ENCODE results near the gene ATG9A.

Gene ATG9A

DNA sequence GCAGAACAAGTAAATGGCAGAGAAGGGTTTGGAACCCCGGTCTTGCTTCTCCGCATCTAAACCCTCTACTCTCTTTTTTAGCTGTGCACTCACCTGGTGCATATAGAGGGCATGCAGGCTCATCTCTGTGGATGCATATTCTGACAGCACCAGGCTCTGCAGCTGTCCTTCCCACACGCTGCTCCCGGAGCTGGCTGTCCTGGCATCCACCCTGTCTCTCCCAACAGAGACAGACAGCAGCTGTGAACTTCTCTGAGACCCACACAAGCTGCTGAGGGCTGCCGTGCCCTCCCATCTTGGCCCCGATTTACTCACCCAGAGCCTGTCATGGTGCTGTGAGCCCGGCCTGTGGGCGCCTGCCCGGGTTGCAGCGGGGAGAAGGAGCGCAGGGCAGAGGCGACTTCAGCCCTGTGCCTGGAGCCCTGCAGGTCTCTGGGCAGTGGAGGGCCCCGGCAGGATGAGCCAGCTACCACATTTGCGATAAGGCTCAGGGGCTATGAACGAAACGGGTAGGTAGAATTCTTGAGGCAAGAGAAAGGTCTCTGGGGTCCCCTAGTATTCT lies 7.4 kb downstream of the ATG9A start:
- no peak for FAIRE-seq

DNA sequence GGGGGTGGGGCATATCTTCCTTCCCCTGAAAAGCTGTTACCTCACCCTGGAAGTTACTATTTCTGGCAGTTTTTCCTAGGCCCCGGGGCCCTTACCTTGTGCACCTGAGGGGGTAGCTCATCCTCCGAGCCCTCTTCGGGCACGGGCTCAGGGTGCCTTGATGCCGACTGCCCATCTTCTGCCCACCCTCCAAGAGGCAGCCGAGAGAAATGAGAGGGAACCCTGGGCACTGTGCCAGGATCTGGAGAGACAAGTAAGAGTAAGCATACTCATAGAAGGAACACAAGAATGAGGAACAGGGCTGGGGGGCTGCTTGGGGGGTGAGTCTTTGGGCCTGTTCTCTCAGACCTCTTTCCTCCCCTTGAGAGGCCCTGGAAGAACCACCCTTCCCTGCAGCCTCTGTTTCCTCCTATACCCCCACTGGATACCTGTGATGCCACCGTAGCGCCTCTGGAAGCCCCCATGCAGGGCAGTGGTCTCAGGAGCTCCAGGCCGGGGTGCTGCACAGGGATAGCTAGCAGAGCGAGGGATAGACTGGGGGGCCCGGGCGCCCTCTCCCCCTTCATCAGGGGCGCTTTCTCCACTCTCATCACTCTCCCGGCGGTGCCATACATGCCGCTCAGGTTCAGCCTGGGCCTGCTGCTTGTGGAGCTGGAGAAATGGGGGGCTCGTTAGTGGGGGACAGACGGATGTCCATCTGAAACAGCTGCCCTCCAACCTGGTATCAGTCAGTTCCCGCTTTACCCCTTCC lies 8.6 kb downstream of the ATG9A start:
- no peak for FAIRE-seq

DNA sequence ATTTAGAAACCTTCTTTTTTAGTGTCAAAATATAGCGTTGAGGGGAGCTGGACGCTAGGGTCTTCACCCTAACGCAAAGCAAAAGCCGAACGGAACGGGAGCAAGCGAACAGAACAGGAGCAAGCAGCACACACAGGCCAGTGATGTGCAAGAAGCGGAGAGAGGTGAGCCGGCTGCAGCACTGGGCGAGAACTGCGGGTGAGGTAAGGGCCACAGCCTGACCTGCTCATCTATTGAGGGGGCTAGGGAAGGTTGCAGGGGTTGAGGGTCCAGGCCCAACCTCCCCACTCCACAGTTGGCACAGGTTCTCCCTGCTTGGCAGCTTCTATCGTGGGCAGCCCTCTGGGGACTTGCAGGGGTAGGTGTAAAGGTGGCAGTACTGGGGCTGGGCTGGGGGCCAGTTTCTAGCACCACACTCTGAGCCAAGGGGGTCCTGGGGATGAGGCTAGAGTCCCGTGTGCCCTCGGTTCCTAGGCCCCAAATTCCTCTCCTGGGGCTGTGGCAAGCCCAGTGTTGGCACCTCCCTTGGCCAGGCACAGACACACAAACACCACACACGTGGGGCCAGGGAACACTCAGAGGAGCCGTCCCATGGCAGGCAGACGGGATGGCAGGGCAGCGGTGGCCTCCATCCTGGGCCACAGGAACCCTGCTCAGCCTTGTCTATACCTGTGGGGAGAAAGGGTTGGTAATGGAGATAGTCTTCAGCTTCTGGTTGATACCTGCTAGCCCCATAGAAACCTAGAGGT lies 9.5 kb downstream of the ATG9A start:
- no peak for FAIRE-seq

DNA sequence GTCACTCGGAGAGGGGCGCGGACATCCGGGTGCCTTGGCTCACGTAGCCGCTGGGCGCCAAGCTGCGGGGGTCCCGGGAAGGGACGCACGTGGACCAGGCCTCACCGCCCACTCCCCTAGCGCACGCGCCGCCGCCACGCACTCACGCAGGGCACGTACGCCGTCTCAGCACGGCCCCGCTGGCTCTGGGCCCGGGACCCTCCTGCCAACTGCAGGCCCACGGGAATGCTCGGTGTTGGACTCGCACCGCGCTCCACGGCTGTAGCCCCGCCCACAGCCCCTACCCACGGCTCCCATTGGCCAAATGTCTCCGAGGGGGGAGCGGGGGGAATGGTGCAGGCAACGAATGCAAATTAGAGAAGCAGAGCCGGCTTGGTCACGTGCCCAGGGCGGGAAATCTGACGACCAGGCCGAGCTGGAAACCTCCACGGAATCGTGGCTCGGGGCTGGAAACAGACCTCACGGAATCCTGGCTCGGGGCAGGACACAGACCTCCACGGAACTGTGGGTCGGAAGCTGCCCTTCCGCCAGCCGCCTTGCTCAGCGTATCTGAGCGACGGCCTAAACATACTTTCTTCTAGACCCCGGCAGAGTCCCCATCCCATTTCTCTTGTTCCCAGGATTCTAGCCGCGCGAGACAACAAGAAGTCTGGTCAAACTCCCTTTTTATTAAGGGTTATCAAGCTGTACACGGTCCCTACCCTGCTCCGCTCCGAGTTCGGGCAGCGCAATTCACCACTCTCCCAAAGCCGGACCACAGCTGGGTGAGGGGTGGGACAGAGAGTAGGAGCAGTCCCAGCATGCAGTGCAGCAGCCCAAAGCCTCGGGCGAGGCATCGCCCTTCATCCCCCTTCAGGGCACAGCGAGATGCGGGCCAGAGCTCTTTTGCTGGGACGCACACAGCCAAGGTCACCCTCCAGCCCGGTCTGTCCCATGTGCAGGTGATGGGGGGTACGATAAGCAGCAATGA lies 10.4 kb downstream of the ATG9A start, which contains the start of gene ABCB6:
Gene ABCB6 (minus strand): TSS at position 227 of the 970 bp plus-strand sequence. CDS start 285 bp downstream, outside the sequence.
- no peak for FAIRE-seq

DNA sequence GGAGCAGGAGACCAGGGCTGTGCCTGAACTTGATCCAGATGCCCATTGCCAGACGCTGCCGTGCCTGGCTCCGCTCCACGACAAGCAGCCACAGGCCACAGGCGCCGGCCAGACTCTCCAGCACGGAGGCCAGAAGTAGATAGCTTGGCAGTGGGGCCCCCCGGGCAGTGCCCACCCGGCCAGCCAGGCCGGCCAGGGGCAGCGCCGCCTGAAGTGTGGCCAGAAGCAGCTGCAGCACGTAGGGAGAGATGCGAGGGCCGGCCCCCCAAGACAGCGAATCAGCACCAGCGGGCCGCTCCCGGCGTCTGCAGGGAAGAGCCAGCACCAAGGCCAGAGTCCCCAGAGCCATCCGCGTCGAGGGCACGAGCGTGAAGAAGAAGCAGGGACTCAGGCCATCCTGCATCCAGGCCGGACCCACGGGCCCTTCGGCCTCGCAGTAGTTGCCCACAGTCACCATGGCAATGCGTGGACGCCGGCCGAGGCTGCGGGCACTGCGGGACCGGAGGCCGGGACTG lies 11.2 kb downstream of the ATG9A start:
- no peak for FAIRE-seq

DNA sequence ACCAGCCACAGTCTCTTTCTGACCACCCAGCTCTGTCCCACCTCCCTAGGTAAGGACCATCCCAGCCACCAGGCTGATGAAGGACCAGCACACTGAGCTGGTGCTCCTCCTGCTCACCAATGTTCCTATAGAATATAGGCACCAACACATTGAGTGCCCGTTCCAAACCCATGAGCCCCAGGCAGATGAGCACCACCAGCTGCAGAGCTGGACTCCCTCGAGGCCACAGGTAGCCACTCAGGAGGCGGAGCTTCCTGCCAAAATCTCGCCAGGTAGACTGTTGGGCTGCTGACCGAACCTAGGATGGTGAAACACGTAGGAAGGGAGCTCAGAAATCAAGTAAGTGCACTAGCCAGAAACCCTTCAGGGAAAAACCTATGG lies 12.9 kb downstream of the ATG9A start:
- FAIRE-seq, result no peak

DNA sequence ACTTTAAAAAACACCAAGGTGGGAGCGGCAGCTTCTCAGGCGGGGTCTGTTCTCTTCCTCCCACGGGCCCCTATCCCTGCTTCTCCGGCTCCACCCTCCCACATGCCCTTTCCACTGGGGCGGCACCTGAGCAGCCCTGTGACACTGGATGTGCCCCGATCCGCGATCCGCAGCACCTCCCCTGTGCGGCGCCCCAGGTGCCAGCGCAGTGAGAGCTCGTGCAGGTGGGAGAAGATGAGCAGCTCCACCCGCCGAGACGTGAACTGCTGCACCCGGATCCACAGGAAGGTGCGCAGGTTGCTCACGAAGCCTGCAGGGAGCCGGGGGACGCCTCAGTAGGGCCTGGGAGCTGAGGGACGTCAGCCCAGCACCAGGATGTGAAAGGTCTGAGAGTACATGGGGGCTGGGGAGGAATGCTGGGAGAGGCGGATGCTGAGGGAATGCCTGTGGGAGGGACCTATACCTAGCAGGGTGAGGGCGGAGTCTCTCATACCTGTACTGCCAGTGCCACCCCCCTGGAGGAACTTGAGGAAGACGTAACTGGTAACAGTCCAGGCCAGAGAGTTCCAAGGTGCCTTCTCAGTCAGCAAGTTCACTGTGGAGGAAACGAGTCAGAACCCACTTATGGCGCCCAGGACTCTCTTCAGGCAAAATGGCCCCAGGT lies 13.4 kb downstream of the ATG9A start:
- FAIRE-seq, result no peak

DNA sequence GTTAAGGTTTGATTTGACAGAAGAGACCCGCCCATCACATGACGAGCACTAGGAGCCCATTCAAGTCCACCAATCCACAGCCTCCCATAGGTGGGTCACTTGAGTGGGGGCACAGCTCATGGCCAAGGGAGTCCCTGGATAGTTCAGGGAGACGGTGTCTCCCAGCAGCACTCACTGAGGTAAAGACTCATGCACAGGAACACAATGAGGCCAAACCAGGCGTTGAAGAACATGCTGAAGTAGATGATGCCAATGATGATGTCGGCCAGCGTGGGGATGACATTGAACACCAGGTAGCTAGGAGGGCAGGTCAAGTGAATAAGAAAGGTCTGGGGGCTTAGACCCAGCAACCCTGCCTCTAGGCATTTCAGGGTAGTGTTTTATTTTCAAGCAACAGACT lies 14.7 kb downstream of the ATG9A start:
- FAIRE-seq, result no peak

DNA sequence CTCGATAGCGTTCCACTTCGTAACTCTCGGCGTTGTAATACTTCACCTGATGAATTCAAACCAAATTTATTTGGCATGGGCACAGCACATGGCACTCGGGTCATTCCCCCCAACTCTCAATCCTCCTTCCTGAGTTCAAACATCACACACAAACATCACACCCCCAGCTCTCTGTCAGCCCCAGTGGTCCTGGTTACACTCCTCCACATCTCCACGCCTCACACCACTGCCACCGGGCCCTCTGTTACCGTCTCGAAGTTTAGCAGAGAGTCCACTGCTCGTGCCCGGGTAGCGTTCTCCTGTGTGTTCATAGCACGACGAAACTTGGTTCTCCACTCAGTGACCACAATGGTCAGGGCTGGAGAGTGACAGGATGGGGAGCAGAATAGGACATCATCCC lies 15.3 kb downstream of the ATG9A start:
- FAIRE-seq, result no peak

DNA sequence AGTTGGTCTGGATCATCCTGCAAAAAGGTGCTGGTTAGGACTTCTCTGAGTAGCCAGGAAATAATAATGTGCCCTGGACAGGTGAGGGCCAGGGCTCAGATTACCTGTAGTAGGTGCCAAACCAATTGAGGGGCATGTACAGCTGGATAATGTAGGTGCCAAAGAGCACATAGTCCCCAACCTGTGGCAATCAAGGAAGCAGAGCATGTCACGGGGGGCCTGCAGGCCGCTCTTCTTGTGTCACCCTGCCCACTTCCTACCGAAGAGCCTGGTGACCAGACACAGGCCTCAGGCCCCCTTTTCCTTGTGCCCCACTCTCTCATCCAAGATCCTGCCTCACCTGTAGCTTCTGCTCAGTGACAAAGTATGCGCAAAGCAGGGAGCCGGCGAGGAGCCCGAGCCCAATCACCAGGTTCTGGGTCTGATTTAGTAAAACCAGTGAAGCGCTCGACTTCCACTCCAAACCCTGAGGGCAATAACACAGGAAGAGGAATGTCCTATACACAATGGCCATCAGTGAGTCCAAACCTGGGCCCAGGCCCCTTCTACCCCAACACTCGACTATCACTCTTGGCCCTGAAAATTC lies 15.9 kb downstream of the ATG9A start:
- FAIRE-seq, result no peak

DNA sequence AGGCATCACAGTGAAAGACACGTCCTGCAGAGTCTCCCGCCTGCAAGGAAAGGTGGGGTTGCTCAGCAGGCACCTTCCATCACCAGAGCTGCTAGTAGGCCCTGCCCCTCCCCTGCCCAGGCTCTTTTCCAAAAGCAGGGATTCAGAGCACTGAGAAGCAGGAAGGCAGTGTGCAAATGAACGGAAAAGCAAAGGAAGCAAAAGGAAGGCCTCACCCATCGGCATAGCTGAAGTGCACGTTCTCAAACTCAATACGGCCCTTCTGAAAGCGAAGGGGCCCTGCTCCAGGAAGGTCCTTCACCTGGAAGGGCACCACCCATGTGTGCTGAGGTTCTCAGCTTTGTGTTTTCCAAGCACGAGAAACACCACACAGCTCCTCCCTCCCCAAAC lies 16.4 kb downstream of the ATG9A start:
- FAIRE-seq, result no peak

DNA sequence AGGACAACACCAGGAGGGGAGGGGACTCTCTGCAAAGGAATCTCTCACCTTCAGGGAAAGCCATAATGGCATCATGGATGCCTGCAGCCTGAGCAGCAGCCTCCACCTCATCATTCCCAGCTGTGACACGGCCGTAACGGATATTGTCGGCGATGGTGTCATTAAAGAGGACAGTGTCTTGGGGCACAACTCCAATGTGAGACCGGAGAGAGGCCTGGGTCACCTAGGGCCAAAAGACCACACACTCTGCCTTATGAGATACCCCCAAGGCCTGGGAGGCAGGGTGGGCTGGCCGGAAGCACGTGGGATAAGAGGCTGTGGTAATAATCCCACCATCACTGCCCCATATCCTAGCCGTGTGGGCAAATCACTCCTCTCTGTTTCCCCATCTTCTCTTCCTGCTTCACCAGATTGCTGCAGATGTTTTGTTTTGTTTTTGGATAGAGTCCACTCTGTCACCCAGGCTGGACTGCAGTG lies 18.5 kb downstream of the ATG9A start:
- no peak for FAIRE-seq

DNA sequence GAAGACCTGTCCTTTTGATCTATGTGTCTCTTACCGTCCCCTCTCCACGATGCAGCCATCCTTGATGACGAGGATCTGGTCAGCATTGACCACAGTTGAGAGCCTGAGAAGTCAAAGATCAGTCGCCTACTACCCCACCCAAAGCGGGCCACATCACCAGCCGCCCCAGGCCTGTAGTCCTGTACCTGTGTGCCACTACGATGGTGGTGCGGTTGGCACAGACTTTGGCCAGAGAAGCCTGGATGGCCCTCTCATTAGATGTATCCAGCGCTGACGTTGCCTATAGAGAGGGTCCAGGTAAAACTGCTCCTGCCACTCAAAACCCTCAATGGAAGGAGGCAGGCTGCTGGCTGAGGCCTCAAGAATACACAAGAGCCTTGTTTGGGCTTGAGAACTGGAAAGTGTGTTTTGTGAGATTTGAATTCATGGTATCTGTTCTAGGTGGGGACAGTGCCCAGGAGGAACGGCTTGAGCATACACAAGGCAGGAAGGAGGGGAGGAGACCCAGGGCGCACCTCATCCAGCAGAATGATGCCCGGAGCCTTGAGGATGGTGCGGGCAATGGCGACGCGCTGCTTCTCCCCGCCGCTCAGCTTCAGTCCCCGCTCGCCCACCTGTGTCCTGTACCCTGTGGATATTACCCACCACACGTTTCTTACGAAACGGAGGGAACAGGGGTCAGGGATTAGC lies 19.1 kb downstream of the ATG9A start:
- FAIRE-seq, result no peak

DNA sequence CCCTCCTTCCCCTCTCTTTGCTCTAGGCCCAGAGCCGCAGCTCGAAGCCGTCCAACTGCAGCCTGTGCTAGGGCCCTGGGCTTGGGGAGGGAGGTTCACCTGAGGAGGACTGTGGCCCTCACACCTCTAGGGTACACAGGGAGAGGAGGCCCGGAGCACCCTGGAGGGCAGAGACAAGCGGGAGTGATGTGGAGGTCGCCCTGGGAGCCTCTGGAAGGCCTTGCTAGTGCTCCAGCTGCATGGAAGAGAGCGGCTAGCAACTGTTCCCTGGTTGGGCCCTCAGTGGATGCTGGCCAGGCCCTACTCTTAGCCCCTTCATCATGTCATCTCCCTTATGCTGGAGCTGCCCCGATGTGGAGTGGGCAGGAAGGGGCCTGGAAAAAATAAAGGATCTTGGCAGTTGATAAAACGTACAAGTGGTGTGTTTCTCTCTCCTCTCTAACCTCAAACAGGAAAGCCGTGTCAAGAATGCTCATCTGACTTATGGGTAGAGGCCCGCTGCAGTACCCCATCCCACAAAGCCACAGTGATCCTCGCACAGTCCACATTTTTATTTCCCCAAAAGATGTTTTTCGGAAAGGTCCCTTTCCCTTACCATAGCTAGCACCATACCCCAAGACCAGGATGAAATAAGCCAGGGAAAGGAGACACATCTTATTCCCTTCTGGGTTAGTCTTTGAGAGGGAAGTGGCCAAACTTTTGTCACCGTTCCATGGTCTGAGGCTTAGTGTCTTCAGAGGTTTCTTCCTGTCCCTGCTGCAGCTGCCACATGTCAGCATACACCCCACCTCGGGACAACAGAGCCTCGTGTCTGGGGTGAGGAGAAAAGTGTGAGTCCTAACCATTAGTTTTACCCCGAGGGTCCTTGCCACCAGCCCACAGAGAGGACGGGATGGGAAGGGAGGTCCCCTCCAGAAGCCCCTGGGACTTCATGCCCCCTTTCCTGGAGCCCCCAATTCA lies 19.9 kb downstream of the ATG9A start:
- no peak for FAIRE-seq

DNA sequence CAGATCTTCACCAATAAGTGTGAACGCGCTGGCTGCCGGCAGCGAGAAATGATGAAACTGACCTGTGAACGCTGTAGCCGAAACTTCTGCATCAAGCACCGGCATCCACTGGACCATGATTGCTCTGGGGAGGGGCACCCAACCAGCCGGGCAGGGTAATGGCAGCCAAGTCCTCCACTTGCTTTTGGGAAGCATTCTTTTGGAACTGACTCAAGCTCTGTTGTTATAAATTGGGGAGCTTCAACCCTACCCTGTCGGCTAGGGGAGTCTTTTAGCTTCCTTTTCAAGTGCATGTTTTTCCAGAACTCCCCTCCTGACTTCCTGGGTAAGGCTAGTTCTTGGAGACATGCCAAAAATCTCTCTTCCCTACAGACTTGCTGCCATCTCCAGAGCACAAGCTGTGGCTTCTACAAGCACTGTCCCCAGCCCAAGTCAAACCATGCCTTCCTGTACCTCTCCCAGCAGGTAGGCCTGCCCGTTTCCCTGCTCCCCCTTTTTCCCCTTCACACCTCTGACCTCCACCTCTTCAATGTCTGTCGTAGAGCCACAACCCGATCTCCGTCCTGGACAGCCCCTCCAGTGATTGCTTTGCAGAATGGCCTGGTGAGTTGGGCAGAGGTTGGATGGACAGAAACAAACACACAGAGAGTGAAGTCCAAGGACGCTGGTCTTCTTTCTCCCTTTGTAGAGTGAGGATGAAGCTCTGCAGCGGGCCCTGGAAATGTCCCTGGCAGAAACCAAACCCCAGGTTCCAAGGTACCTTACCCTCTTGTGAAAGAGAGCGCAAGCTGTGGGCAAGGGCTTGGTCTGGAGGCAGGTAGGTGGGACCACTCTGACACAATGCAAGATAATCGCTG lies 21.3 kb downstream of the ATG9A start:
- no peak for FAIRE-seq

DNA sequence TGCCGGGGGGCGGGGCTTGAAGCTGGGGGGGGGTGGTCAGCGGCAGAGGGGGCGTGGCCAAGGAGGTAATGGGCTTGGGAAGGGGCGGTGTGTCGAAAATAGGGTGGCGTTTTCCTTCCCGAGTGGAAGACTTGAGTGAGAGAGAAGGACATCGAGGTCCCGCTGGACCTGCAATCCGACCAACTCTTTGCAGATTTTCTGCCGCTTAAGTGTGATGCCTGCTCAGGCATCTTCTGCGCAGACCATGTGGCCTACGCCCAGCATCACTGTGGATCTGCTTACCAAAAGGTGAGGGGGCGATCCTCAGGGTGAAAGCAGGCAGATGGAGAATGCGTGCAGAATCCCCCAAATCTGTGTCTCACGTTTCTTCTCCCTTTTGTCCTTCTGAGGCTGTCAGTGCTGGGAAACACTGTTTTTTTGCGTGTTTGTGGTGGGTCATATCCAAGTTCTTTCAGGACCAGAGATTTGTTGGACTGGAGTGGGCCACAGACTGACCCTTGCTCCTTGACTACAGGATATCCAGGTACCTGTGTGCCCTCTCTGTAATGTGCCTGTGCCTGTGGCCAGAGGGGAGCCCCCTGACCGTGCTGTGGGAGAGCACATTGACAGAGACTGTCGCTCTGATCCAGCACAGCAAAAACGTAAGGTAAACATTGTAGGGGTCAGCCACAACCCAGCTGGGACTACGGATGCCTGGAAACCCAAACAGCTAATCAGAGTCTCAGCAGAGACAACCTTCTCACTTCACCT lies 22.1 kb downstream of the ATG9A start:
- FAIRE-seq, result no peak

DNA sequence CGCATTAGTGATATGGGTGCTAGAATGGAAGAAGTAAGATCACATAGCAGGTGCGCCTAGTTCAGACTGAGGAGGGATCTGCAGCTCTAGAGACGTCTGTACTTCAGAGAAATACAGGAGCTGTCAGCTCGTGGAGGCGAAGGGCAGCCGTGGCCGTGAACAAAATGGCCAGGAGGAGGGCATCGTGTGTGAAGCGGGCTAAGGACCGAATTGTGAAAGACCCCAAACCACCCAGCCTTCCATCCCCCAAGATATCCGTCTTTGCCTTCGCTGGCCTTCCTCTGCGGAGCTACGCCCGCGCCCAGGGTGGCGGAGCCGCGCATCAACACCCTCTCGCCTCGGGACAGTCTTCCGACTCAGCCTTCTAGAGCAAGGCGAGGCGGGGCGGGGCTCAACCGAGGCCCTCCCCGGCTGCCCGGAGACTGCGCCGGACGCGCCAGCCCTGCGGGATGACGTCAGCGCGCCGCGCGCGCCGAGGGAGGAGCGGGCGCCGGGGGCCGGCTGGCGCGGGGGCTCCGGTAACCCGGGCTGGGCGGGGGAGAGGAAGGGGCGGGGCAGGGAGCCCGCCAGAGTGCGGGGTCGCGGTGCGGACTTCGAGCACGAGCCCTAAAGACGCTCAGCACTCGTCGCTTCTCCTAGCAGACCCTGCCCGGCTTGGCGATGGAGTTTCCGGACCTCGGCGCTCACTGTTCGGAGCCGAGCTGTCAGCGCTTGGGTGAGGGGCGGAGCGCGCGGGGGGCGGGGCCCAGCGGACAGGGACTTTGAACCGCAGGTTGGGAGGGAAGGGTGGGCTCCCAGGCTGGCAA lies 22.9 kb downstream of the ATG9A start, which contains the start of gene ZFAND2B:
Gene ZFAND2B (plus strand): TSS at position 455 of the 806 bp plus-strand sequence. CDS start 206 bp downstream, at position 661.
- FAIRE-seq, result no peak

Data from colon (tissue), 2 donors.